IPS-18a (cell line): Measurements from ENCODE around the gene ARMC9.
"Not testable (repeated sequence)": the region's sequence is repeated elsewhere in the genome, so short reads cannot be mapped to it uniquely, and the experiment has no call there.

Source experiments
- H3K27ac ChIP-seq: one replicate; pipeline ENCODE4 v1.5.1; 2013; ENCODE audit warnings: low read length
- H3K27me3 ChIP-seq: one replicate; pipeline ENCODE4 v1.6.1; 2013; ENCODE audit warnings: mild to moderate bottlenecking, low read length; ENCODE audit not compliant: control insufficient read depth, insufficient read depth
- H3K36me3 ChIP-seq: one replicate; pipeline ENCODE4 v1.6.1; 2013; ENCODE audit warnings: low read depth, low read length; ENCODE audit not compliant: control insufficient read depth
- H3K4me1 ChIP-seq: one replicate; pipeline ENCODE4 v1.6.1; 2013; ENCODE audit warnings: low read depth, low read length; ENCODE audit not compliant: control insufficient read depth
- H3K4me3 ChIP-seq: one replicate; pipeline ENCODE4 v1.5.1; 2013; ENCODE audit warnings: low read length
- H3K9ac ChIP-seq: one replicate; pipeline ENCODE4 v1.6.1; 2013; ENCODE audit warnings: mild to moderate bottlenecking, low read length, moderate library complexity
- H3K9me3 ChIP-seq: one replicate; pipeline ENCODE4 v1.6.1; 2013; ENCODE audit warnings: low read depth, low read length; ENCODE audit not compliant: control insufficient read depth

The ARMC9 gene

GRCh38 chr2:231169488-231169887 is 28.9 kb upstream of the ARMC9 start:
- no peaks in the 10 kb centered on the region for H3K27me3 ChIP-seq
- H3K9ac ChIP-seq: no peak overlapping the region
- no peak overlapping the region for H3K27ac ChIP-seq
- H3K4me3 ChIP-seq: no peak overlapping the region
- H3K4me1 ChIP-seq: no peaks in the 10 kb centered on the region
- H3K36me3 ChIP-seq: peaks cover 76% of the 10 kb centered on the region
- H3K9me3 ChIP-seq: no peaks in the 10 kb centered on the region

GRCh38 chr2:231170055-231170454 is 28.4 kb upstream of the ARMC9 start:
- peaks cover 75% of the 10 kb centered on the region for H3K36me3 ChIP-seq
- H3K4me1 ChIP-seq: no peaks in the 10 kb centered on the region
- no peaks in the 10 kb centered on the region for H3K27me3 ChIP-seq
- H3K27ac ChIP-seq: no peak overlapping the region
- no peak overlapping the region for H3K9ac ChIP-seq
- no peaks in the 10 kb centered on the region for H3K9me3 ChIP-seq
- no peak overlapping the region for H3K4me3 ChIP-seq

DNA sequence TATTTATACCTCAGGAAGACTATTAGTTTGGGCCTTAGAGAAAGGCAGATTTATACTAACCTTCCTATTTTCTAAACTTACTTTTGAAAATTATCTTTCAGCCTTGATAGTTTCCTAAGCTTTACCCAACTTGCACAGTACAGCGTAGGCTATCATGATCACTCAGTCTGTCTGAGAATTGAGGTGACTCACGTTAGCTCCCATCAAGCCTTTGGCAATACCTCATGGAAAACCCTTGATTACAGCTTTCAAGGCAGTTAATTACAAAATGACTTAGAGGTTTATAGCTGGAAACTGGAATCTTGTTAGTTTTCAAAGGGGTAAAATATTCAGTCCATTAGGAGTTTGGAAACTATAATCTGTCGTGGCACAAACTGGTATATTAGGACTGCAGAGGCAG is 26.4 kb upstream of the ARMC9 start:
- Histone ChIP-seq H3K9ac (no peak overlapping the region), H3K27me3 (no peaks in the 10 kb centered on the region), H3K36me3 (peaks cover 55% of the 10 kb centered on the region), H3K27ac (no peak overlapping the region), H3K9me3 (no peaks in the 10 kb centered on the region), H3K4me1 (no peaks in the 10 kb centered on the region), H3K4me3 (no peak overlapping the region)

- Histone ChIP-seq H3K27ac (no peak overlapping the region), H3K27me3 (no peaks in the 10 kb centered on the region), H3K9me3 (no peaks in the 10 kb centered on the region), H3K36me3 (peaks cover 43% of the 10 kb centered on the region), H3K4me3 (no peak overlapping the region), H3K4me1 (no peaks in the 10 kb centered on the region), H3K9ac (no peak overlapping the region)
Observed at GRCh38 chr2:231174211-231174651, 24.2 kb upstream of the ARMC9 start.

GRCh38 chr2:231176066-231176465 is 22.4 kb upstream of the ARMC9 start:
- Histone ChIP-seq H3K9me3 (no peaks in the 10 kb centered on the region), H3K4me1 (peaks cover 8% of the 10 kb centered on the region), H3K27me3 (no peaks in the 10 kb centered on the region), H3K4me3 (no peak overlapping the region), H3K9ac (no peak overlapping the region), H3K27ac (no peak overlapping the region), H3K36me3 (peaks cover 27% of the 10 kb centered on the region)

DNA sequence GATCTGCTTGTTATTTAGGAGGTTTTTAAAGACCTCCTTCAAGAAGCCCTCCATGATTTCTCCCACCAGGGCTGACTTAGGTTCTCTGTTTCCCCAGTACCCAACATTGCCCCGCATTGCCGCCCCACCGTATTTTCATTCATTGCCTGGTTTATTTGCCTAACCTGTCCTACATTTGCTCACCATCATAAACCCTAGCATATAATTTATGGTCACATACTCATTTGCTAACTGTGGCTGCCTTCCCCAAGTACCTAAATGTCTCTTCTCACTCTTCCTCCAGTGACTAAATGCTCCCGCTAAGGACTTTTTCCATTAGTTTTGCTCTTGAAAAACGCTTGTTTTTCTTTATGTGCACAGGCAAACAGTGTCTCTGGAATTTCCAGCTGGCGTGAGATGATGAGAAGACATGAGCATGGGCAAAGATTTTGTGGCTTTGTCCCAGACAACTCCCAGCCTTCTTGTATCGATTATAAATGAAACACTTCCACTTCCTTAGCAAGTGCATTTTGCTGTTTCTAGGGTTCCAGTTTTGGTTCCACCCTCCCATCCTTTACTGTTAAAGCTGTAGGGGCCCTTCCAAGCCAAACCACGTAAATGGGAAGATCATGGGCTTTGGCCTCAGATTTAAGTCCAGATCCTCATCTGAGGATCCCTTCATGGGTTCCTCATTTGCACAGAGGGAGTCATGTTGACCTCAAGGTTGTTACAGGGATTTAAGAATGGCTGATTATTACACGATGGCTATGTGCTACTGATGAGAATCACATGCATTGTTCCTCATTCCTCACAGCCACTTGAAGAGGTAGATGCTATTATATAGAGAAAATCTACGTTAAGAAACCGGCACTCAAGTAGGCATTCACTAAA is 21.0 kb upstream of the ARMC9 start:
- H3K36me3 ChIP-seq: peaks cover 14% of the 10 kb centered on the region
- H3K4me1 ChIP-seq: peaks cover 8% of the 10 kb centered on the region
- H3K27me3 ChIP-seq: no peaks in the 10 kb centered on the region
- no peak overlapping the region for H3K9ac ChIP-seq
- H3K9me3 ChIP-seq: no peaks in the 10 kb centered on the region
- H3K27ac ChIP-seq: no peak overlapping the region
- H3K4me3 ChIP-seq: no peak overlapping the region

DNA sequence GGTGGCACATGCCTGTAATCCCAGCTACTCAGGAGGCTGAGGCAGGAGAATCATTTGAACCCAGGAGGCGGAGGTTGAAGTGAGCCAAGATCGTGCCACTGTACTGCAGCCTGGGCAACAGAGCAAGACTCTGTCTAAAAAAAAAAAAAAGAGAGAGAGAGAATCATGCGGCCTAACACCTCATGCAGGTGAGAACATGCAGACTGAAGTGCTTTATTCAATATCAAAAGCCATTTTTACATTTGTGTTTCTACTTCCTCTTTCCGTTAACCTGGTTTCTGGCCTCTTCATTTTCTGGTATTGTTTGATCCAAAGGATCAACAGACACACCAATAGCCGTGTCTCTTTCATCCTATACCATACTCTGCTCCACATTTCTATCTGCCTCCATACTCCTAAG is 19.6 kb upstream of the ARMC9 start:
- not testable (repeated sequence) for H3K4me1 ChIP-seq, H3K27ac ChIP-seq, H3K36me3 ChIP-seq

DNA sequence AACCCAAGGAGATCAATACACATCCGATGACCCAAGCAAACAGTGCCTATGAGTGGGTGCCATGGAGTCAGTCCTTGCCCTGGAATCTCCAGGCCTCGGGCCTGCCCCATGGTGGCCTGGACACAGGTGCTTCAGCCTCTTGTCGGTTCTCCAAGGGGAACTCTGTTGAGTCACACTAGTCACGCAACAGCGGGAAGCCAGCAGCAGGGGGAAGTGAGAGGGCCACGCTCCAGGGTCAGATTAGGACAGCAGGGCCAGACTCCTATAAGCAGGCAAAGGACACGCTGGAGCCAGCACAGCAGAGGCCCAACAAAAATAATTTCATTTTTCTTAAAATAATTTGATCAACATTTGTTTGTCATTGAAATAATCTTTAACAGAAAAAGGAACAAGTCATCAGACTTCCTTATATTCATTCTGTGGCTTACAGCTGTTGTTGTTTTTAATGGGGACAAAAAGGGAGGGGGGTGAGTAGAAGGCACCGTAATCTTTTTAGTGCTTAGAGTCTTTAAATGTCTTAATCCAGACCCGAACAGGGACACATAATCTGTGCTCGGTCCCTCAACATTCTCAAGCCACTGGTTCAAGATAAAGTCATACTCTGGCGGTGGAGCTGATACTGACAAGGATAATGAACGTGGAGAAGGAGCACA is 16.4 kb upstream of the ARMC9 start:
- no peaks in the 10 kb centered on the region for H3K36me3 ChIP-seq
- no peak overlapping the region for H3K4me3 ChIP-seq
- H3K27me3 ChIP-seq: no peaks in the 10 kb centered on the region
- H3K9ac ChIP-seq: no peak overlapping the region
- H3K9me3 ChIP-seq: no peaks in the 10 kb centered on the region
- H3K4me1 ChIP-seq: peaks cover 8% of the 10 kb centered on the region
- H3K27ac ChIP-seq: no peak overlapping the region

More for the DNA sequence above, 19.6 kb upstream of the ARMC9 start:
- not testable (repeated sequence) for H3K27me3 ChIP-seq, H3K9me3 ChIP-seq, H3K4me3 ChIP-seq, H3K9ac ChIP-seq

DNA sequence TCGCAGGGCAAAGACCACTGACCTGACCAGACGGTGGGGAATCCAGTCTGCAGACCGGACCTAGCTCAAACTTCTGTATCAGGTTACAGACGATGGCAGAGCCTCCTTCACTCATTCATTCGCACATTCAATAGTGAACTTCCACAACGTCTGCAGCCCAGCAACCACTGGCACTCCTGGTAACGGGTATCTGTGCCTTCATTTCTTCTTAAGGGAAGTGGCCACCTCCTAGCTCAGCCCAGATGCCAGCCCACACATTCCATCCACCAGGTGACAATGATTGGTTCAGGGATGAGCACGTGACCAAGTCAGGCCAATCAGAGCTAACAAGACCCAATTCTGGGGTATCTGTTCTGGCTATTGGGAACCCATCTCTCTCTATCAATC is 15.9 kb upstream of the ARMC9 start:
- Histone ChIP-seq H3K27me3 (no peaks in the 10 kb centered on the region), H3K36me3 (no peaks in the 10 kb centered on the region), H3K9me3 (no peaks in the 10 kb centered on the region), H3K9ac (no peak overlapping the region), H3K27ac (no peak overlapping the region), H3K4me3 (no peak overlapping the region), H3K4me1 (peaks cover 8% of the 10 kb centered on the region)

GRCh38 chr2:231183851-231184250 is 14.6 kb upstream of the ARMC9 start:
- Histone ChIP-seq H3K4me1 (peaks cover 8% of the 10 kb centered on the region), H3K9ac (no peak overlapping the region), H3K36me3 (no peaks in the 10 kb centered on the region), H3K27ac (no peak overlapping the region), H3K27me3 (no peaks in the 10 kb centered on the region), H3K4me3 (no peak overlapping the region), H3K9me3 (no peaks in the 10 kb centered on the region)

GRCh38 chr2:231184319-231184718 is 14.1 kb upstream of the ARMC9 start:
- no peaks in the 10 kb centered on the region for H3K9me3 ChIP-seq
- H3K27me3 ChIP-seq: no peaks in the 10 kb centered on the region
- H3K36me3 ChIP-seq: no peaks in the 10 kb centered on the region
- no peak overlapping the region for H3K27ac ChIP-seq
- no peak overlapping the region for H3K4me3 ChIP-seq
- peaks cover 8% of the 10 kb centered on the region for H3K4me1 ChIP-seq
- no peak overlapping the region for H3K9ac ChIP-seq
